Activated T-helper 17 cell treated with anti-CD3 and anti-CD28 coated beads, Interleukin-2, amount 50 U/mL, for 72 hours (primary cell): ENCODE data around the gene MET. TPM values are rescaled to one million over a fixed set of nuclear protein-coding genes. Genes with fewer than 3 reads are reported as not detected.
"Not testable (repeated sequence)": the region's sequence is repeated elsewhere in the genome, so short reads cannot be mapped to it uniquely, and the experiment has no call there.

ENCODE experiments used
- ATAC-seq: fragments of 150-1000 bp; cut with Tn5 transposase; replicated peaks from 2 replicates; pipeline ENCODE4 v1.10.0; 2021; ENCODE audit warnings: mild to moderate bottlenecking, moderate library complexity
- H3K27ac Mint-ChIP-seq: one replicate; pipeline ENCODE4 v1.8.0; 2022; ENCODE audit warnings: mixed read lengths
- H3K27me3 Mint-ChIP-seq: one replicate; pipeline ENCODE4 v1.8.0; 2022; ENCODE audit warnings: mixed read lengths
- H3K36me3 Mint-ChIP-seq: one replicate; pipeline ENCODE4 v1.8.0; 2022; ENCODE audit warnings: low read depth, mild to moderate bottlenecking, mixed read lengths
- H3K4me1 Mint-ChIP-seq: one replicate; pipeline ENCODE4 v1.8.0; 2022; ENCODE audit warnings: mixed read lengths
- H3K4me3 Mint-ChIP-seq: one replicate; pipeline ENCODE4 v1.8.0; 2022; ENCODE audit warnings: mild to moderate bottlenecking, mixed read lengths
- H3K9me3 Mint-ChIP-seq: one replicate; pipeline ENCODE4 v1.8.0; 2022; ENCODE audit warnings: mixed read lengths
- total RNA-seq, 2 donors: library from RNA; stranded (reverse); gene quantifications; one replicate each; pipeline ENCODE4 v1.2.3, GENCODE V29; 2022

The MET gene
- total RNA-seq, 2 donors from 2014 or later, result 0.08 to 1.6 TPM

GRCh38 chr7:116809636-116810266 is 137.8 kb downstream of the MET start:
- H3K36me3 Mint-ChIP-seq, result no peaks in the 10 kb centered on the region
- peak; percentile 56 for ATAC-seq
- peaks cover 7% of the 10 kb centered on the region for H3K27me3 Mint-ChIP-seq
- no peaks in the 10 kb centered on the region for H3K4me1 Mint-ChIP-seq
- H3K9me3 Mint-ChIP-seq, result no peaks in the 10 kb centered on the region
- no peak overlapping the region for H3K27ac Mint-ChIP-seq
- no peak overlapping the region for H3K4me3 Mint-ChIP-seq

GRCh38 chr7:116810267-116811116 is 138.5 kb downstream of the MET start:
- ATAC-seq, result no peak
- H3K4me1 Mint-ChIP-seq, result no peaks in the 10 kb centered on the region
- no peak overlapping the region for H3K27ac Mint-ChIP-seq
- peaks cover 7% of the 10 kb centered on the region for H3K27me3 Mint-ChIP-seq
- no peaks in the 10 kb centered on the region for H3K9me3 Mint-ChIP-seq
- H3K36me3 Mint-ChIP-seq, result no peaks in the 10 kb centered on the region
- H3K4me3 Mint-ChIP-seq, result no peak overlapping the region

DNA sequence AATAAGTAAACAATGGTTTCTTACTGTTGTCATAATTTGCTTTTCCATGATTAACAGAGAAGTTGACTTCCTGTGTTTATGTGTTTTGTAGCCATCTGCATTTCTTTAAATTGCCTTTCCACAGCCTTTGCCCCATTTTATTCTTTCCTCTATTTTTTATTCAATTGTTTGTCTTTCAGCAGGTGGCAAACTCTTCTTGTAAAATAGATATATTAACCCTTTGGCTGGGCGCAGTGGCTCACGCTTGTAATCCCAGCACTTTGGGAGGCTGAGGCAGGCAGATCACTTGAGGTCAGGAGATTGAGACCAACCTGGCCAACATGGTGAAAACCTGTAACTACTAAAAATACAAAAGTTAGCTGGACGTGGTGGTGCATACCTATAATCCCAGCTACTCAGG is 139.8 kb downstream of the MET start:
- Mint-ChIP-seq H3K4me1 (no peaks in the 10 kb centered on the region), H3K4me3 (no peak overlapping the region), H3K27me3 (peaks cover 7% of the 10 kb centered on the region), H3K9me3 (no peaks in the 10 kb centered on the region), H3K36me3 (no peaks in the 10 kb centered on the region), H3K27ac (no peak overlapping the region)
- ATAC-seq, result no peak

- Mint-ChIP-seq H3K4me1 (no peaks in the 10 kb centered on the region), H3K27ac (no peak overlapping the region), H3K4me3 (no peak overlapping the region), H3K27me3 (peaks cover 10% of the 10 kb centered on the region), H3K9me3 (no peaks in the 10 kb centered on the region), H3K36me3 (no peaks in the 10 kb centered on the region)
- ATAC-seq, result no peak
These were observed 140.9 kb downstream of the MET start for GRCh38 chr7:116812860-116813259.

DNA sequence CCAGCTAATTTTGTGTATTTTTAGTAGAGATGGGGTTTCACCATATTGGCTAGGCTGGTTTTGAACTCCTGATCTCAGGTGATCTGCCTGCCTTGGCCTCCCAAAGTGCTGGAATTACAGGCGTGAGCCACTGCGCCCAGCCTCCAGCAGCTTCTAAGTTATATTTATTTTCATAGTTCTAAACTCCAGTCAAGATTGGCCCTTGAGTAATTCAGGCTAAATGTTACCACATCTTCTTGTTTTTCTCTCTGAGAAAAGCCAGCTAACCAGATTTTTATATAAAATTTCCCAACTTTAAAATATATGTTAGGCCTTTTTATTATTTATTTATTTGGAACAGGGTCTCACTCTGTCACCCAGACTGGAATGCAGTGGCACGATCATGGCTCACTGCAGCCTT is 141.4 kb downstream of the MET start:
- H3K36me3 Mint-ChIP-seq, H3K27ac Mint-ChIP-seq, H3K4me3 Mint-ChIP-seq, H3K9me3 Mint-ChIP-seq, H3K4me1 Mint-ChIP-seq, H3K27me3 Mint-ChIP-seq, ATAC-seq: not testable (repeated sequence)

- H3K36me3 Mint-ChIP-seq, result no peaks in the 10 kb centered on the region
- H3K4me1 Mint-ChIP-seq, result no peaks in the 10 kb centered on the region
- H3K4me3 Mint-ChIP-seq, result no peak overlapping the region
- no peak for ATAC-seq
- no peaks in the 10 kb centered on the region for H3K9me3 Mint-ChIP-seq
- H3K27me3 Mint-ChIP-seq, result peaks cover 4% of the 10 kb centered on the region
- H3K27ac Mint-ChIP-seq, result no peak overlapping the region
These were observed 143.0 kb downstream of the MET start for GRCh38 chr7:116815041-116815440.

DNA sequence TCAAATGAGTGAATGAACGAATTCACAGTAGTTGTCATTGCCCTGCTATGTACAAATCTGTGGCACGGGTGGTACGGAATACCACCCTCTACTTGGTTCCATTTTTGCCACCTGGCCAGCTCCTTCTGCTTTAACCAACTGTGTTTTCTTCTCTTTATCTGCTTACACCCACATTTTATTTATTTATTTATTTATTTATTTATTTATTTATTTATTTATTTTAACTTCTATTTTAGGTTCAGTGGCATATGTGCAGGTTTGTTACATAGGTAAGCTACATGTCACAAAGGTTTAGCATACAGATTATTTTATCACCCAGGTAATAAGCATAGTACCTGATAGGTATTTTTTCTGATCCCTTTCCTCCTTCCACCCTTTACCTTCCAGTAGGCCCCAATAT is 148.2 kb downstream of the MET start:
- Mint-ChIP-seq H3K36me3 (no peaks in the 10 kb centered on the region), H3K27me3 (peaks cover 16% of the 10 kb centered on the region), H3K27ac (no peak overlapping the region), H3K4me1 (no peaks in the 10 kb centered on the region), H3K9me3 (no peaks in the 10 kb centered on the region), H3K4me3 (no peak overlapping the region)
- no peak for ATAC-seq

DNA sequence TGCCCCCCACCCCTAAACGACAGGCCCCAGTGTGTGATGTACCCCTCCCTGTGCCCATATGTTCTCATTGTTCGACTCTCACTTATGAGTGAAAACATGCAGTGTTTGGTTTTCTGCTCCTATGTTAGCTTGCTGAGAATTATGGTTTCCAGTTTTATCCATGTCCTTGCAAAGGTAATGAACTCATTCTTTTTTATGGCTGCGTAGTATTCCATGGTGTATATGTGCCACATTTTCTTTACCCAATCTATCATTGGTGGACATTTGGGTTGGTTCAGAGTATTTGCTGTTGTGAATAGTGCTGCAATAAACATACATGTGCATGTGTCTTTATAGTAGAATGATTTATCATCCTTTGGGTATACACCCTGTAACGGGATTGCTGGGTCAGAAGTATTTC is 149.7 kb downstream of the MET start:
- not testable (repeated sequence) for H3K4me1 Mint-ChIP-seq, H3K27ac Mint-ChIP-seq, H3K4me3 Mint-ChIP-seq, ATAC-seq, H3K36me3 Mint-ChIP-seq, H3K9me3 Mint-ChIP-seq
- peaks cover 25% of the 10 kb centered on the region for H3K27me3 Mint-ChIP-seq

- peaks cover 25% of the 10 kb centered on the region for H3K27me3 Mint-ChIP-seq
- no peaks in the 10 kb centered on the region for H3K4me1 Mint-ChIP-seq
- no peak overlapping the region for H3K27ac Mint-ChIP-seq
- no peak for ATAC-seq
- no peak overlapping the region for H3K4me3 Mint-ChIP-seq
- no peaks in the 10 kb centered on the region for H3K36me3 Mint-ChIP-seq
- H3K9me3 Mint-ChIP-seq, result no peaks in the 10 kb centered on the region
These were observed 152.5 kb downstream of the MET start for GRCh38 chr7:116824449-116824848.

- H3K4me1 Mint-ChIP-seq, result no peaks in the 10 kb centered on the region
- no peak overlapping the region for H3K27ac Mint-ChIP-seq
- no peaks in the 10 kb centered on the region for H3K9me3 Mint-ChIP-seq
- no peaks in the 10 kb centered on the region for H3K36me3 Mint-ChIP-seq
- H3K4me3 Mint-ChIP-seq, result no peak overlapping the region
- ATAC-seq, result no peak
- H3K27me3 Mint-ChIP-seq, result peaks cover 30% of the 10 kb centered on the region
These were observed 156.3 kb downstream of the MET start for GRCh38 chr7:116828281-116828680.

DNA sequence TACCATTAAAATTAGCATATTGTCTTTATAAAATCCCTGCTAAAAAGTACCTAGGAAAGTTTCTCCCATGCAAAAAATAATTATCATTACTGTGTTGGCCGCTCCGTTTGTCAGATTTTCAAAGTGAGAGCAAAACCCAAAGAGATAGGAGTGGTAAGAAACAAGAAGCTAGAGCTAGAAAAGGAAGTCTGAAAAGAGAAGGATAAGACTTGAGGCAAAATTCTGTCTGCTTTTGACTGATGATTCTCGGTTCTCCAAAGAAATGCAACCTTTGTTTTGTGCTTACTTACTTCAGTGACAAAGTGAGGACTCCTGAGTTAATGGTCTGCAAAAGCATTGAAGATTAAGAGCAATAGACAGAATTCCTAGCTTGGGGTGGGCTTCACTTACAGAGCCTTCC is 157.0 kb downstream of the MET start:
- no peak for ATAC-seq
- H3K27ac Mint-ChIP-seq, result no peak overlapping the region
- H3K9me3 Mint-ChIP-seq, result no peaks in the 10 kb centered on the region
- no peak overlapping the region for H3K4me3 Mint-ChIP-seq
- H3K27me3 Mint-ChIP-seq, result peaks cover 31% of the 10 kb centered on the region
- no peaks in the 10 kb centered on the region for H3K4me1 Mint-ChIP-seq
- H3K36me3 Mint-ChIP-seq, result no peaks in the 10 kb centered on the region

GRCh38 chr7:116829493-116829892 is 157.5 kb downstream of the MET start:
- H3K4me1 Mint-ChIP-seq, result no peaks in the 10 kb centered on the region
- ATAC-seq, result no peak
- H3K36me3 Mint-ChIP-seq, result no peaks in the 10 kb centered on the region
- H3K27me3 Mint-ChIP-seq, result peaks cover 27% of the 10 kb centered on the region
- no peak overlapping the region for H3K27ac Mint-ChIP-seq
- H3K4me3 Mint-ChIP-seq, result no peak overlapping the region
- H3K9me3 Mint-ChIP-seq, result no peaks in the 10 kb centered on the region

GRCh38 chr7:116832692-116833091 is 160.7 kb downstream of the MET start:
- Mint-ChIP-seq H3K9me3 (no peaks in the 10 kb centered on the region), H3K36me3 (no peaks in the 10 kb centered on the region), H3K27ac (no peak overlapping the region), H3K4me1 (no peaks in the 10 kb centered on the region), H3K27me3 (peaks cover 8% of the 10 kb centered on the region), H3K4me3 (no peak overlapping the region)
- no peak for ATAC-seq

- no peak overlapping the region for H3K4me3 Mint-ChIP-seq
- H3K27me3 Mint-ChIP-seq, result peaks cover 8% of the 10 kb centered on the region
- no peak overlapping the region for H3K27ac Mint-ChIP-seq
- no peaks in the 10 kb centered on the region for H3K4me1 Mint-ChIP-seq
- no peaks in the 10 kb centered on the region for H3K36me3 Mint-ChIP-seq
- peak; percentile 83 for ATAC-seq
- H3K9me3 Mint-ChIP-seq, result no peaks in the 10 kb centered on the region
These were observed 163.0 kb downstream of the MET start for GRCh38 chr7:116834815-116835504.

DNA sequence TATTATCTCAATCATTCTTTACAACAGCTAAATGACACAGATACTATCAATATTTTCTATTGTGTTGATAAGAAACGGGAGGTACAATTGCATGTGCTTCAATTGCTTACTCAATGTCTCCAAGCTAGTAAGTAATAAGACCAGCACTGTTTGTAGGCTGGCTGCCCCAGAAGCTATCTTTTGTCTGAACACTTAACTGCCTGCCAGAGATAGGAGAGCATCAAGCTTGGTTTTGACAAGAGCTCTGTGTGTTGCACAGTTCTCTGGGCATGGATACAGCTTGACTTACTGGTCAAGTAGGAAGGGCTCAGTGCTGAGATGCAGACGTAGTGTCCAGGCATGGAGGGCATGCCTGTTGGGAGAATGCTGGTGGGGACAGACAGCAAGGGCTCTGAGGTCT is 164.1 kb downstream of the MET start:
- H3K4me3 Mint-ChIP-seq, result no peak overlapping the region
- ATAC-seq, result no peak
- no peaks in the 10 kb centered on the region for H3K36me3 Mint-ChIP-seq
- no peaks in the 10 kb centered on the region for H3K4me1 Mint-ChIP-seq
- peaks cover 13% of the 10 kb centered on the region for H3K27me3 Mint-ChIP-seq
- no peak overlapping the region for H3K27ac Mint-ChIP-seq
- H3K9me3 Mint-ChIP-seq, result no peaks in the 10 kb centered on the region
